DOHH2 (cell line): ENCODE data around the gene ANLN.

Experiments used
- H3F3A ChIP-seq: fragments of 200-600 bp; sonication (generic), shearing (Covaris generic); 2 replicates; pipeline ENCODE4 v1.6.0; 2016; ENCODE audit warnings: antibody characterized with exemption, mild to moderate bottlenecking; ENCODE audit not compliant: control insufficient read depth, insufficient read depth
- H3K27ac ChIP-seq: fragments of 200-600 bp; sonication (generic); 2 replicates; pipeline ENCODE4 v1.5.1; 2014; ENCODE audit warnings: low read depth, mild to moderate bottlenecking, low read length, moderate library complexity
- H3K27me3 ChIP-seq: fragments of 200-600 bp; sonication (generic); 2 replicates; pipeline ENCODE4 v1.6.1; 2014; ENCODE audit warnings: mild to moderate bottlenecking, low read length, mixed read lengths; ENCODE audit not compliant: control insufficient read depth
- H3K36me3 ChIP-seq: fragments of 200-600 bp; sonication (generic); 2 replicates; pipeline ENCODE4 v1.6.1; 2014; ENCODE audit warnings: mild to moderate bottlenecking, low read length, moderate library complexity, mixed read lengths; ENCODE audit not compliant: control insufficient read depth
- H3K4me1 ChIP-seq: fragments of 200-600 bp; sonication (generic); 2 replicates; pipeline ENCODE4 v1.6.1; 2014; ENCODE audit warnings: mild to moderate bottlenecking, low read length, mixed read lengths; ENCODE audit not compliant: control insufficient read depth
- H3K4me2 ChIP-seq: fragments of 200-600 bp; sonication (generic); 2 replicates; pipeline ENCODE4 v1.6.0; 2014; ENCODE audit warnings: mild to moderate bottlenecking, low read length, moderate library complexity
- H3K4me3 ChIP-seq: fragments of 200-600 bp; sonication (generic); 2 replicates; pipeline ENCODE4 v1.5.1; 2014; ENCODE audit warnings: mild to moderate bottlenecking, low read length, mixed read lengths
- H3K79me2 ChIP-seq: fragments of 200-600 bp; sonication (generic); 2 replicates; pipeline ENCODE4 v1.6.1; 2014; ENCODE audit warnings: mild to moderate bottlenecking, low read length, mixed read lengths; ENCODE audit not compliant: control insufficient read depth
- H3K9me2 ChIP-seq: fragments of 200-600 bp; sonication (generic); replicated peaks from 2 replicates; pipeline ENCODE4 v1.6.1; 2014; ENCODE audit warnings: mild to moderate bottlenecking, low read length, mixed read lengths; ENCODE audit not compliant: control insufficient read depth
- H3K9me3 ChIP-seq: fragments of 200-600 bp; sonication (generic); 2 replicates; pipeline ENCODE4 v1.6.1; 2014; ENCODE audit warnings: antibody characterized with exemption, low read length, mixed read lengths; ENCODE audit not compliant: control insufficient read depth, insufficient read depth
- H4K20me1 ChIP-seq: fragments of 200-600 bp; sonication (generic); 2 replicates; pipeline ENCODE4 v1.6.0; 2014; ENCODE audit warnings: low read depth, mild to moderate bottlenecking, antibody characterized with exemption, low read length, moderate library complexity; ENCODE audit not compliant: control insufficient read depth, insufficient read depth
- EZH2phosphoT487 ChIP-seq: fragments of 200-600 bp; sonication (generic); IDR thresholded peaks from 2 replicates; pipeline ENCODE4 v1.6.1; 2017; ENCODE audit warnings: borderline replicate concordance, mild to moderate bottlenecking, antibody characterized with exemption, low read length, moderate library complexity, mixed read lengths
- TF ChIP-seq, protein P1 (sequence below): fragments of 200-600 bp; sonication (generic); IDR thresholded peaks from one replicate; pipeline ENCODE4 v1.5.1; 2014; ENCODE audit warnings: antibody characterized with exemption, mild to moderate bottlenecking, low read depth, low read length; ENCODE audit not compliant: poor library complexity, severe bottlenecking

The ANLN gene

DNA sequence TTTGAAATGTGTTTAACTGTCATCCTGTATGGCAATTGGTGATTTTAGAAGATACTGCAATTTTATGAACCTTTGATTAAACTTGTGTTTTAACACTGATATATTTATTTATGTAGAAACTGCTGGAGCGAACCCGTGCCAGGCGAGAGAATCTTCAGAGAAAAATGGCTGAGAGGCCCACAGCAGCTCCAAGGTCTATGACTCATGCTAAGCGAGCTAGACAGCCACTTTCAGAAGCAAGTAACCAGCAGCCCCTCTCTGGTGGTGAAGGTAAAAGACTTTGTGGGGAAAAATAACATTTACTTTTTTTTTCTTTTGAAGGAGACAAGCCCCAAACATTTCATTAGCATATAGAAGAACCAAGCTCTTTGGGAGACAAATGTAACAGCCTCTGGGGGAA lies 6.5 kb downstream of the ANLN start:
- Histone ChIP-seq H3K36me3 (peaks cover 80% of the 10 kb centered on the region), H4K20me1 (peaks cover 17% of the 10 kb centered on the region), H3K4me1 (peaks cover 34% of the 10 kb centered on the region), H3K4me2 (no peak overlapping the region), H3K4me3 (no peak overlapping the region), H3K9me3 (no peaks in the 10 kb centered on the region), H3F3A (0 out of 2 replicates have a peak, but pooled peaks cover 2% of the 10 kb centered on the region), H3K79me2 (peaks cover 87% of the 10 kb centered on the region), H3K27me3 (no peaks in the 10 kb centered on the region), H3K27ac (no peak overlapping the region), H3K9me2 (no peaks in the 10 kb centered on the region)
- no peak for TF ChIP-seq EZH2phosphoT487
- TF ChIP-seq, protein P1, sequence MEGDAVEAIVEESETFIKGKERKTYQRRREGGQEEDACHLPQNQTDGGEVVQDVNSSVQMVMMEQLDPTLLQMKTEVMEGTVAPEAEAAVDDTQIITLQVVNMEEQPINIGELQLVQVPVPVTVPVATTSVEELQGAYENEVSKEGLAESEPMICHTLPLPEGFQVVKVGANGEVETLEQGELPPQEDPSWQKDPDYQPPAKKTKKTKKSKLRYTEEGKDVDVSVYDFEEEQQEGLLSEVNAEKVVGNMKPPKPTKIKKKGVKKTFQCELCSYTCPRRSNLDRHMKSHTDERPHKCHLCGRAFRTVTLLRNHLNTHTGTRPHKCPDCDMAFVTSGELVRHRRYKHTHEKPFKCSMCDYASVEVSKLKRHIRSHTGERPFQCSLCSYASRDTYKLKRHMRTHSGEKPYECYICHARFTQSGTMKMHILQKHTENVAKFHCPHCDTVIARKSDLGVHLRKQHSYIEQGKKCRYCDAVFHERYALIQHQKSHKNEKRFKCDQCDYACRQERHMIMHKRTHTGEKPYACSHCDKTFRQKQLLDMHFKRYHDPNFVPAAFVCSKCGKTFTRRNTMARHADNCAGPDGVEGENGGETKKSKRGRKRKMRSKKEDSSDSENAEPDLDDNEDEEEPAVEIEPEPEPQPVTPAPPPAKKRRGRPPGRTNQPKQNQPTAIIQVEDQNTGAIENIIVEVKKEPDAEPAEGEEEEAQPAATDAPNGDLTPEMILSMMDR: no peak

DNA sequence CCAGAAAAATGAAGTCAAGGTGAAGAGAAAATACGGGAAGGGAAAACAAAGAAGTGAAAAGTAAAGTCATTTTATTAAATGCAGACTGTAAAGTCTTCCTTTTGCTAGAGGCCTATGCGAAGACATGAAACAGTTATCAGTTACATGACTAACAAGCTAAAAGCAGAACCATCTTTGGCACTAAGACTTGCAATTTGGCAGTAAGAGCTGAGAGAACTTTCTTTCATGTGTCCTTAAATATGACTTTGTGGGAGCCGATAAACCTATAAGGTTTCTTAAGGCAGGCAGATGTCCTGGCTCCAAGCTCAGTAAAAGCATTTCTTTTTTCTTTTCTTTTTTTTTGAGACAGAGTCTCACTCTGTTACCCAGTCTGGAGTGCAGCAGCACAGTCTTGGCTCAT lies 10.4 kb downstream of the ANLN start:
- no peaks in the 10 kb centered on the region for H3K9me2 ChIP-seq
- H3K4me3 ChIP-seq: no peak overlapping the region
- H3K4me1 ChIP-seq: no peaks in the 10 kb centered on the region
- H3K79me2 ChIP-seq: peaks cover 73% of the 10 kb centered on the region
- H3F3A ChIP-seq: no peaks in the 10 kb centered on the region
- H3K9me3 ChIP-seq: no peaks in the 10 kb centered on the region
- H3K27me3 ChIP-seq: no peaks in the 10 kb centered on the region
- TF ChIP-seq EZH2phosphoT487: no peak
- TF ChIP-seq, protein P1: no peak
- peaks cover 83% of the 10 kb centered on the region for H3K36me3 ChIP-seq
- H3K4me2 ChIP-seq: no peak overlapping the region
- H4K20me1 ChIP-seq: peaks cover 3% of the 10 kb centered on the region
- H3K27ac ChIP-seq: no peak overlapping the region

DNA sequence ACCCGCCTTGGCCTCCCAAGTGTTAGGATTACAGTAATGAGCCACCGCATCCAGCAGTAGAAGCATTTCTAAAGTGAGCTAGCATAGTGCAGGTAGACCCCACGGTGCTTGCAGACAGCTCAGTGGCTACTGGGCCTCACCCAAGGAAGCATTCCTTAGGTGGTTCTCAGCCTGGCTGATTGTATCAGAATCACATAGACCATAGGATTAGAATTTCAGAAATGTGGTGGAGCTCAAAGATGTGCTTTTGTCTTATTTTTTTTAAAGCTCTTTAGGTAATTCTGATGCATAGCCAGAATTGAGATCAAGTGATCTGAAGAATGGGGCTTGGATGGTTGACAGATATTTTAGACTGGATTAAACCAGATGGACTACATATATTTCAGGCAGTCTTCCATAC lies 10.9 kb downstream of the ANLN start:
- TF ChIP-seq EZH2phosphoT487: no peak
- TF ChIP-seq, protein P1: no peak
- no peaks in the 10 kb centered on the region for H3K4me1 ChIP-seq
- no peaks in the 10 kb centered on the region for H3K27me3 ChIP-seq
- H3K9me2 ChIP-seq: no peaks in the 10 kb centered on the region
- H3K4me2 ChIP-seq: no peak overlapping the region
- H3K4me3 ChIP-seq: no peak overlapping the region
- peaks cover 83% of the 10 kb centered on the region for H3K36me3 ChIP-seq
- peaks cover 3% of the 10 kb centered on the region for H4K20me1 ChIP-seq
- H3F3A ChIP-seq: no peaks in the 10 kb centered on the region
- H3K27ac ChIP-seq: no peak overlapping the region
- no peaks in the 10 kb centered on the region for H3K9me3 ChIP-seq
- H3K79me2 ChIP-seq: peaks cover 72% of the 10 kb centered on the region
